ENCODE measurements around the gene GBF1.

- TF ChIP-seq CTCF (IDR thresholded peaks at IDR 0.05) (no peak), POLR2A (IDR thresholded peaks at IDR 0.05) (no peak)
Observed at GRCh38 chr10:102306006-102306405, 60.7 kb downstream of the GBF1 start.

Data from right lobe of liver (tissue), 4 donors.